Renal cortical epithelial cell (primary cell): Measurements from ENCODE around the gene TESK1. TPM values are rescaled to one million over a fixed set of nuclear protein-coding genes. Genes with fewer than 3 reads are reported as not detected.
"Not testable (repeated sequence)": the region's sequence is repeated elsewhere in the genome, so short reads cannot be mapped to it uniquely, and the experiment has no call there.

ENCODE experiments used
- DNase-seq: peaks from one replicate; pipeline ENCODE4 v3.0.0-alpha.2; 2011; ENCODE audit warnings: low read depth
- total RNA-seq: library from RNA; depleted of rRNA; stranded (reverse); fragments of >200 nt; gene quantifications from 2 replicates; pipeline ENCODE4 v1.2.3, GENCODE V29; 2014

The TESK1 gene
- total RNA-seq, 1 donor from 2014 or later, result 10.6 TPM

GRCh38 chr9:35579130-35579529, 25.9 kb upstream of the TESK1 start:
- DNase-seq, result peak; percentile 15

GRCh38 chr9:35579659-35580227, 25.3 kb upstream of the TESK1 start:
- DNase-seq, result not testable (repeated sequence)

- not testable (repeated sequence) for DNase-seq
These were observed 21.5 kb upstream of the TESK1 start for GRCh38 chr9:35583521-35583920.

- peak; percentile 49 for DNase-seq
These were observed 20.4 kb upstream of the TESK1 start for GRCh38 chr9:35584681-35585080.

GRCh38 chr9:35588506-35588905, 16.6 kb upstream of the TESK1 start:
- DNase-seq, result not testable (repeated sequence)

- DNase-seq, result no peak
These were observed 11.5 kb upstream of the TESK1 start for GRCh38 chr9:35593581-35593980.

- no peak for DNase-seq
These were observed 10.6 kb upstream of the TESK1 start for GRCh38 chr9:35594471-35594870.

- DNase-seq, result not testable (repeated sequence)
These were observed 8.2 kb upstream of the TESK1 start for GRCh38 chr9:35596907-35597306.

- no peak for DNase-seq
These were observed 6.0 kb upstream of the TESK1 start for GRCh38 chr9:35598866-35599590.

- DNase-seq, result no peak
These were observed 5.1 kb upstream of the TESK1 start for GRCh38 chr9:35599763-35600604.

- peak; percentile 49 for DNase-seq
These were observed 1.5 kb upstream of the TESK1 start for GRCh38 chr9:35603506-35603985.

- DNase-seq, result peak; percentile 97
These were observed 980 bp upstream of the TESK1 start for GRCh38 chr9:35603986-35604577.

GRCh38 chr9:35605351-35606137, 482 bp downstream of the TESK1 start:
- no peak for DNase-seq

GRCh38 chr9:35606138-35606504, 1.1 kb downstream of the TESK1 start:
- DNase-seq, result no peak

GRCh38 chr9:35606726-35607125, 1.7 kb downstream of the TESK1 start:
- no peak for DNase-seq

- DNase-seq, result no peak
These were observed 3.2 kb downstream of the TESK1 start for GRCh38 chr9:35608221-35608620.

GRCh38 chr9:35609001-35609819, 4.1 kb downstream of the TESK1 start:
- DNase-seq, result no peak

GRCh38 chr9:35609820-35610163, 4.7 kb downstream of the TESK1 start:
- no peak for DNase-seq

- DNase-seq, result peak; percentile 33
These were observed 6.3 kb downstream of the TESK1 start for GRCh38 chr9:35611230-35611797.

- DNase-seq, result not testable (repeated sequence)
These were observed 7.0 kb downstream of the TESK1 start for GRCh38 chr9:35612066-35612465.
